Kidney tubule cell (primary cell): ENCODE data around the gene RASGRP1.
A peak's percentile ranks its signal among the peaks of the same experiment; 100 is the strongest.

Experiments
- DNase-seq: peaks from one replicate; pipeline ENCODE4 v3.0.0-alpha.2; 2018; ENCODE audit warnings: low spot score

The RASGRP1 gene

DNA sequence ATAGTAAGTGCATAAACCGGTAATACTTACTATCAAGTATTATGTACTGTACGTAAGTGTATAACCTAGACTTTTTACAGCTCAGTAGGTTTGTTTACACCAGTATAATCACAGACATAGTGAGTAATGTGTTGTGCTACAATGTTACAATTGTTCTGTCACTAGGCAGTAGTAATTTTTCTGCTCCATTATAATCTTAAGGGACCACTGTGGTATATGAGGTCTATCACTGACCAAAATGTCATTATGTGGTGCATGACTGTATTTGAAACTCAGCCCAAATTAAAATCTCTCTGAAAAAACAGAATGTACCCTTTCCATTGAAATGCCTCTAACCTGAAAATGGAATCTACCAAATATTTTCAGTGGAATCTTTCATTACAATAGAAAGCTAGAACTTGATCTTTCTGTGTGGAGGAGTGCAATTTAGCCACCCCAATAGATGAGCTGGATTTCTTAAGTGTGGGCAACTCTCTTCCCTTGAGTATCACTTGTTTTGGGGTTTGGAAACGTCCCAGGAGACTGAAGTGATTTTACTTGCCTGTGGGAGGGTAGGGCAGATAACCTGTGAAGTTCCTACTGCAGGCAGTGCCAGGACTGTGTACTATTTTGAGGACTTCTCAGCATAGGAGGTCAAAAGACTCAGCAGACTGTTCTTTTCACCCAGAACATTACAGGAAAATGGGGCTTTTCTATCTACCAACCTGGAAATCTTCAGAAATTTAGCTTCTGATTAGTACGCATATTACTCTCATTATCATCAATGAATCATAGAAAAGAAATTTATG is 59.7 kb downstream of the RASGRP1 start:
- no peak for DNase-seq

- no peak for DNase-seq
These were observed 61.1 kb downstream of the RASGRP1 start for GRCh38 chr15:38503496-38503895.

GRCh38 chr15:38499651-38500050 is 65.0 kb downstream of the RASGRP1 start:
- DNase-seq, result no peak

GRCh38 chr15:38496151-38496550 is 68.5 kb downstream of the RASGRP1 start:
- DNase-seq, result no peak

GRCh38 chr15:38490242-38490922 is 74.2 kb downstream of the RASGRP1 start:
- DNase-seq, result peak; percentile 9

GRCh38 chr15:38487378-38487777 is 77.2 kb downstream of the RASGRP1 start:
- DNase-seq, result no peak

GRCh38 chr15:38486936-38487335 is 77.7 kb downstream of the RASGRP1 start:
- DNase-seq, result no peak

DNA sequence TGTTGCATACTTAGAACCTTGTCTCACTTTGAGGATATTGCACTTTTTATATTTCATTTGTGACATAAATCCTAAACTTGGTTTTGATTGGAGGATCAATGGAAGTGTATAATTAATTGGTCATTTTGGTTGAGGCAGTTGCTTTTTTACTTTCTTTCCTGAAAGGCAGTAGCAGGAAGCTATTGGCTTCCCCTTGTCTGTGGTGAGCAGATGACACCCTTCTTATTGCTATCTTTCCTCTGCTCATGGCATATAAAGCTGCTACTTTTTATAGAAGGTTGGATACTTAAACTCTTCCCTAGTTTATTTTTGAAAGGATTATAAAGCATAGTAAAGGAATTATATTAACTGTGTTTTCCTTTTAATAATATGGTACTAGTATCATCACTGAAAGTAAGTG is 82.0 kb downstream of the RASGRP1 start:
- DNase-seq, result no peak

DNA sequence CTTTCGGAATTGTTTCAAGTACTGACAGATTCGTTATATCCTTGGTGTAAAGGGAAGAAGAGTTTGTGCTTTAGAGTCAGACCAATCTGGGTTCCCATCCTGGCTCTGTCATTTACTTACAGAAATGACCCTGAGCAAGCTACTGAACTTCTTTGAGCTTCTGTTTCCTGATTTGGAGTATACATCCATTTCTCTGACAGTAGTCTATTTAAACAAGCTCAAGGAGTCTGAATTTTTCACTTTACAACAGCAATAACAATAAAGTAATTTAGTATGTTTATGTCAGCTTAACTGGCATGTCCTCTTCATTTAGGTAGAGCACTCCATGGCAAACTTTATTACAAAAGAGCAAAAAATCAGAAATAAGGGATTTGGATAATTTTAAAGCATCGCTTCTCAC is 82.9 kb downstream of the RASGRP1 start:
- no peak for DNase-seq

- DNase-seq, result no peak
These were observed 83.5 kb downstream of the RASGRP1 start for GRCh38 chr15:38481113-38481512.

DNA sequence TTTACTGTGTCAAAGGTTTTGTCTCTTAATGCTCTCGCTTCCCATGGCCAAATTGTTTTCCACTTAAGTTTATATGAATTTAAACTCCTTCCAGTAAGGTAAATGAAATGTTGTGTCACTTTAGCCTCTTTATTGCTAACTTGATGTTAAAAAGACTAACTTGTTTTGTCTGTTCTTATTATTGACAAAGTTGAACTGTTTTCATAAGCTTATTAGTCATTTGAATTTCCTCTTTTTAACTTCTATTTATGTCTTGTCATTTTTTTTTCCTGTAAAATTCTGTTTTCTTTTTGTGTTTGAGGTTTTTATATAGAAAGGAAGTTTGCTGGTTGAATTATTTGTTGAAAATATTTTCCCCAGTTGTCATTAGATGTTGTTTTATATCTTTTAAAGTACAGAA is 84.9 kb downstream of the RASGRP1 start:
- DNase-seq, result no peak

- DNase-seq, result no peak
These were observed 85.3 kb downstream of the RASGRP1 start for GRCh38 chr15:38479266-38479665.

DNA sequence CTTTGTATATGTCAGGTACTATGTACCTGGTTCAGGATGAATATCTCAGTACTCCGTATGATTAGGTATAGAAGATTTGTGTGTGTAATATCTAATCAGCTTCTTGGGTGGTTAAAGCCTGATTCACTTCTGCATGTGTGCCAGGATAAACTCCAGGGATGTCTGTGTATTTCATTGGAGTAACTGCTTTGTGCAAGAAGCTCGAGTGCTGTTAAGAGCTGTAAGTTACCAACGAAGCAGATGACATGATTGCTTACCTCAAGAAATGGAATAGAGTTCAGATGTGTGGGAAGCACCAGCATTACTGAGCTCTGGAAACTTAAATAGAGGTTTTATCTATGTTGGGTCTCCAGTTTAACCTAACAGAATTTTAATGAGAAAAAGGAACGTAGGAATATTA is 87.0 kb downstream of the RASGRP1 start:
- no peak for DNase-seq

DNA sequence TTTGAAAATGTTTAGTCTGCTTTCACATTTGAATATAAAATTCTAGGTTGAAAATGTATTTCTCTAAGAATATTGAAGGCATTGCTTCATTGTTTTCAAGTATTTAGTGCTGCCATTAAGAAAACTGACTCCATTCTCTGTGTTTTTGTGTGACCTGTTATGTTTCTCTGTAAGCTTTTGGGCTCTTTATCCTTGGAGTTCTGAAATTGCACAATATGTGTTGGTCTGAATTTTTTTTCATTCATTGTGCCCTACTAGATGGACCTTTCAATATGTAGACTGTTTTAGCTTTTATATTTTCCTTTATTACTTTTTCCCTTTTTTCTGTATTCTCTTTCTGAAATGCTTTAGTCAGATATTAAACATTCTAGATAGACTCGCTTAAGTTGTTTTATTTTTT is 88.5 kb downstream of the RASGRP1 start:
- DNase-seq, result no peak

DNA sequence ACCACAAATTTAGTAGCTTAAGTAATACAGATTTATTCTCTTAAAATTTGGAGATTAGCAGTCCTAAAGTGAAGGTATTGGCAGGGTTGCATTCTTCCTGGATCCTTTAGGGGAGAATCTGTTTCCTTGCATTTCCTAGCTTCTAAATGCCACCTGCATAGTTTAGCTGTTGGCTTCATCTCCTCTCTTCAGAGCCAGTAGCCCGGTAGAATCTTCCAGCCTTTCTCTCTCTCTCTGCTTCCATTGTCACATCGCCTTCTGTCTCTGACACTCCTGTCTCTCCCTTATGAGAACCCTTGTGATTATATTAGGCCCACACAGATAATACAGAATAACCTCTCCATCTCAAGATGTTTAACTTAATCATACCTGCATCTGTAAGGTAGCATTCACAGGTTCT is 89.3 kb downstream of the RASGRP1 start:
- no peak for DNase-seq

DNA sequence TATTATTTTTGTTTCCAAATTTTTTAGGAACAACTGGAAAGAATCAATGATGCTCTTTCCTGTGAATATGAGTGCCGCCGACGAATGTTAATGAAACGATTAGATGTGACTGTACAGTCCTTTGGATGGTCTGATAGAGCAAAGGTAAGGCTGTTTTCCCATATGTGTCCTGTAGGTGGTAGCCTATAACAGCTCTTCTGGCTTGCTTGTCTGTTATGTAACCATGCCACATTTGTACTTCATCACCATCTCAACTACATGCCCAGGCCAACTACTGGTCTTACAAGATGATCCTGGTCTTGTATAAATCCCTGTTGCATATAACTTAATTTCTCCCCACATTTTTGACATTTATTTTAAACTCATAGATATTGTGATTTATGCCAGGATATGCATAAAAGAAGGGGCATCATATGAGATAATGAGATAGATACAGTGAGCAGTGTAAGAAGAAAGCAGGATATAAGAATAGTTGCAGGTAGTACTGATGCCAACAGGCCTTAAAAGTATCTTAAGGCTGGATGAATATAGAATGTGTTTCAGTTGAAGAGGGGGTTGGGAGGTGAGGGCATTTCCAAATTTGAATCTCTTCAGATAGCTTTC is 90.4 kb downstream of the RASGRP1 start:
- peak; percentile 69 for DNase-seq

GRCh38 chr15:38471974-38472373 is 92.6 kb downstream of the RASGRP1 start:
- no peak for DNase-seq

GRCh38 chr15:38470816-38471215 is 93.8 kb downstream of the RASGRP1 start:
- no peak for DNase-seq

GRCh38 chr15:38464675-38465074 is 99.9 kb downstream of the RASGRP1 start:
- DNase-seq, result no peak

- DNase-seq, result no peak
These were observed 100.7 kb downstream of the RASGRP1 start for GRCh38 chr15:38463893-38464292.

- DNase-seq, result peak; percentile 6
These were observed 103.4 kb downstream of the RASGRP1 start for GRCh38 chr15:38461066-38461833.

DNA sequence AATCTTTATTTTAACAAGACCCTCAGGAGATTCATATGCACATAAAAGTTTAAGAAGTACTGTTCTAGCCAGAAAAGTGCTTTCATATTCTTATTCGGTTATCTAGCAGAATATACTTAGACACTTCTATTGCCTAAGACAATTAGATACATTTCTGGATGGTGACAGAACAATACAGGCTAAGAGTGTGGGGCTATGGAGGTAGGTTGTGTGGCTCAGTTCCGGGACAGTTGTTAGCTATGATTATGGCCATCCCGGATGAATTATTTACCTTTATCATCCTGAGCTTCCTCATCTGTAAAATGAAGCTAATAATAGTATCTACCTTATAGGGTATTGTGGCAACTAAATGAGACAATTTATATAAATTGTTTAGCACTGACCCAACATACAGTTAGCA is 104.1 kb downstream of the RASGRP1 start:
- no peak for DNase-seq

DNA sequence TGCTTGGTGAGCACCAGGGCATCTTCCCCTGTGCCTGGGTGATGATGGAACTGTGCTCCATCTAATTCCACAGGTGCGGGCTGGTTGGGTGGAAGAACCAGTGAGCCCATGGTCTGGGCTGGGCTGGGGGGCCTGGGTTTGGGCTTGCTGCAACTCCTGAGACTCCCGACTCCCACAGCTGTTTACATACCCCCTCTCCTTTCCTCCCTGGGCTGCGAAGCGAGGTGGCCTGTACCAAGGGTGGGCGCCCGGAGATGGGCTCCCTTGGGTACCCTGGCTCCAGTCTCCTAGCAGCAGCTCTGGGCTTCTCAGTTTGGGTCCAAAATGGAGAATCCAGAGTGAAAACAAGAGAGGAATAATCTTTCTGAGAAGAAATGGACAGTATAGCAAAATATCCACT is 105.1 kb downstream of the RASGRP1 start:
- DNase-seq, result no peak
